ENCODE data around the gene ATF7.

Gene ATF7

GRCh38 chr12:53589915-53590314 is 36.3 kb downstream of the ATF7 start:
- H3K4me3 ChIP-seq (ENCODE audit: insufficient read depth, low read depth, low read length) = no peak overlapping the region
- H3K27me3 ChIP-seq (ENCODE audit: control insufficient read depth, insufficient read depth, low read length, poor library complexity, severe bottlenecking) = no peaks in the 10 kb centered on the region
- H3K4me1 ChIP-seq (ENCODE audit: control insufficient read depth, insufficient read depth, low read length) = peaks cover 12% of the 10 kb centered on the region
- H3K9me3 ChIP-seq (ENCODE audit: control insufficient read depth, low read length) = no peaks in the 10 kb centered on the region
- no peak overlapping the region for H3K27ac ChIP-seq (ENCODE audit: insufficient read depth, low read depth, low read length, poor library complexity, severe bottlenecking)
- WGBS, 2 experiments = 92 to 93% methylated on average over 4 of the region's 4 CpGs
- H3K36me3 ChIP-seq (ENCODE audit: control insufficient read depth, insufficient read depth, low read length) = no peaks in the 10 kb centered on the region

- H3K4me3 ChIP-seq (ENCODE audit: insufficient read depth, low read depth, low read length) = no peak overlapping the region
- H3K27me3 ChIP-seq (ENCODE audit: control insufficient read depth, insufficient read depth, low read length, poor library complexity, severe bottlenecking) = no peaks in the 10 kb centered on the region
- no peaks in the 10 kb centered on the region for H3K9me3 ChIP-seq (ENCODE audit: control insufficient read depth, low read length)
- no peak overlapping the region for H3K27ac ChIP-seq (ENCODE audit: insufficient read depth, low read depth, low read length, poor library complexity, severe bottlenecking)
- peaks cover 12% of the 10 kb centered on the region for H3K4me1 ChIP-seq (ENCODE audit: control insufficient read depth, insufficient read depth, low read length)
- no peaks in the 10 kb centered on the region for H3K36me3 ChIP-seq (ENCODE audit: control insufficient read depth, insufficient read depth, low read length)
- WGBS, 2 experiments = 93 to 98% methylated on average over 3 of the region's 3 CpGs
Observed at GRCh38 chr12:53589423-53589822, 36.8 kb downstream of the ATF7 start.

GRCh38 chr12:53588123-53588522 is 38.1 kb downstream of the ATF7 start:
- WGBS, 2 experiments = 88 to 92% methylated on average over 3 of the region's 3 CpGs
- no peak overlapping the region for H3K27ac ChIP-seq (ENCODE audit: insufficient read depth, low read depth, low read length, poor library complexity, severe bottlenecking)

GRCh38 chr12:53586745-53587144 is 39.4 kb downstream of the ATF7 start:
- Histone ChIP-seq H3K9me3 (ENCODE audit: control insufficient read depth, low read length) (no peaks in the 10 kb centered on the region), H3K4me1 (ENCODE audit: control insufficient read depth, insufficient read depth, low read length) (peaks cover 5% of the 10 kb centered on the region), H3K36me3 (ENCODE audit: control insufficient read depth, insufficient read depth, low read length) (no peaks in the 10 kb centered on the region), H3K4me3 (ENCODE audit: insufficient read depth, low read depth, low read length) (no peak overlapping the region), H3K27ac (ENCODE audit: insufficient read depth, low read depth, low read length, poor library complexity, severe bottlenecking) (no peak overlapping the region), H3K27me3 (ENCODE audit: control insufficient read depth, insufficient read depth, low read length, poor library complexity, severe bottlenecking) (no peaks in the 10 kb centered on the region)
- WGBS, 2 experiments = 91 to 92% methylated on average over 8 of the region's 8 CpGs

More at GRCh38 chr12:53588123-53588522, 38.1 kb downstream of the ATF7 start:
- Histone ChIP-seq H3K4me3 (ENCODE audit: insufficient read depth, low read depth, low read length) (no peak overlapping the region), H3K36me3 (ENCODE audit: control insufficient read depth, insufficient read depth, low read length) (no peaks in the 10 kb centered on the region), H3K9me3 (ENCODE audit: control insufficient read depth, low read length) (no peaks in the 10 kb centered on the region), H3K27me3 (ENCODE audit: control insufficient read depth, insufficient read depth, low read length, poor library complexity, severe bottlenecking) (no peaks in the 10 kb centered on the region), H3K4me1 (ENCODE audit: control insufficient read depth, insufficient read depth, low read length) (peaks cover 12% of the 10 kb centered on the region)

GRCh38 chr12:53585448-53586125 is 40.6 kb downstream of the ATF7 start:
- no peaks in the 10 kb centered on the region for H3K9me3 ChIP-seq (ENCODE audit: control insufficient read depth, low read length)
- H3K4me1 ChIP-seq (ENCODE audit: control insufficient read depth, insufficient read depth, low read length) = no peaks in the 10 kb centered on the region
- H3K36me3 ChIP-seq (ENCODE audit: control insufficient read depth, insufficient read depth, low read length) = no peaks in the 10 kb centered on the region
- H3K4me3 ChIP-seq (ENCODE audit: insufficient read depth, low read depth, low read length) = no peak overlapping the region
- 91% methylated on average over 2 of the region's 2 CpGs for WGBS, 2 experiments
- no peak overlapping the region for H3K27ac ChIP-seq (ENCODE audit: insufficient read depth, low read depth, low read length, poor library complexity, severe bottlenecking)
- H3K27me3 ChIP-seq (ENCODE audit: control insufficient read depth, insufficient read depth, low read length, poor library complexity, severe bottlenecking) = no peaks in the 10 kb centered on the region

GRCh38 chr12:53579545-53579955 is 46.6 kb downstream of the ATF7 start:
- no peaks in the 10 kb centered on the region for H3K4me1 ChIP-seq (ENCODE audit: control insufficient read depth, insufficient read depth, low read length)
- 91 to 95% methylated on average over 4 to 5 of the region's 5 CpGs for WGBS, 2 experiments
- H3K4me3 ChIP-seq (ENCODE audit: insufficient read depth, low read depth, low read length) = no peak overlapping the region
- H3K9me3 ChIP-seq (ENCODE audit: control insufficient read depth, low read length) = no peaks in the 10 kb centered on the region
- H3K36me3 ChIP-seq (ENCODE audit: control insufficient read depth, insufficient read depth, low read length) = no peaks in the 10 kb centered on the region
- no peaks in the 10 kb centered on the region for H3K27me3 ChIP-seq (ENCODE audit: control insufficient read depth, insufficient read depth, low read length, poor library complexity, severe bottlenecking)
- no peak overlapping the region for H3K27ac ChIP-seq (ENCODE audit: insufficient read depth, low read depth, low read length, poor library complexity, severe bottlenecking)

- Histone ChIP-seq H3K4me3 (ENCODE audit: insufficient read depth, low read depth, low read length) (no peak overlapping the region), H3K4me1 (ENCODE audit: control insufficient read depth, insufficient read depth, low read length) (no peaks in the 10 kb centered on the region), H3K27ac (ENCODE audit: insufficient read depth, low read depth, low read length, poor library complexity, severe bottlenecking) (no peak overlapping the region), H3K27me3 (ENCODE audit: control insufficient read depth, insufficient read depth, low read length, poor library complexity, severe bottlenecking) (no peaks in the 10 kb centered on the region), H3K36me3 (ENCODE audit: control insufficient read depth, insufficient read depth, low read length) (no peaks in the 10 kb centered on the region), H3K9me3 (ENCODE audit: control insufficient read depth, low read length) (no peaks in the 10 kb centered on the region)
- WGBS, 2 experiments = 88 to 91% methylated on average over 5 of the region's 5 CpGs
Observed at GRCh38 chr12:53578783-53579182, 47.4 kb downstream of the ATF7 start.

- no peaks in the 10 kb centered on the region for H3K4me1 ChIP-seq (ENCODE audit: control insufficient read depth, insufficient read depth, low read length)
- no peaks in the 10 kb centered on the region for H3K9me3 ChIP-seq (ENCODE audit: control insufficient read depth, low read length)
- no peak overlapping the region for H3K27ac ChIP-seq (ENCODE audit: insufficient read depth, low read depth, low read length, poor library complexity, severe bottlenecking)
- no peaks in the 10 kb centered on the region for H3K27me3 ChIP-seq (ENCODE audit: control insufficient read depth, insufficient read depth, low read length, poor library complexity, severe bottlenecking)
- H3K4me3 ChIP-seq (ENCODE audit: insufficient read depth, low read depth, low read length) = no peak overlapping the region
- no peaks in the 10 kb centered on the region for H3K36me3 ChIP-seq (ENCODE audit: control insufficient read depth, insufficient read depth, low read length)
- 92 to 93% methylated on average over 4 of the region's 4 CpGs for WGBS, 2 experiments
Observed at GRCh38 chr12:53577941-53578352, 48.2 kb downstream of the ATF7 start.

GRCh38 chr12:53575502-53576249 is 50.5 kb downstream of the ATF7 start:
- 94% methylated on average over 2 to 3 of the region's 3 CpGs for WGBS, 2 experiments
- Histone ChIP-seq H3K36me3 (ENCODE audit: control insufficient read depth, insufficient read depth, low read length) (no peaks in the 10 kb centered on the region), H3K4me3 (ENCODE audit: insufficient read depth, low read depth, low read length) (no peak overlapping the region), H3K27ac (ENCODE audit: insufficient read depth, low read depth, low read length, poor library complexity, severe bottlenecking) (no peak overlapping the region), H3K9me3 (ENCODE audit: control insufficient read depth, low read length) (no peaks in the 10 kb centered on the region), H3K4me1 (ENCODE audit: control insufficient read depth, insufficient read depth, low read length) (no peaks in the 10 kb centered on the region), H3K27me3 (ENCODE audit: control insufficient read depth, insufficient read depth, low read length, poor library complexity, severe bottlenecking) (no peaks in the 10 kb centered on the region)

GRCh38 chr12:53572134-53572758 is 53.9 kb downstream of the ATF7 start:
- Histone ChIP-seq H3K27me3 (ENCODE audit: control insufficient read depth, insufficient read depth, low read length, poor library complexity, severe bottlenecking) (no peaks in the 10 kb centered on the region), H3K4me3 (ENCODE audit: insufficient read depth, low read depth, low read length) (no peak overlapping the region), H3K27ac (ENCODE audit: insufficient read depth, low read depth, low read length, poor library complexity, severe bottlenecking) (no peak overlapping the region), H3K36me3 (ENCODE audit: control insufficient read depth, insufficient read depth, low read length) (no peaks in the 10 kb centered on the region), H3K9me3 (ENCODE audit: control insufficient read depth, low read length) (no peaks in the 10 kb centered on the region), H3K4me1 (ENCODE audit: control insufficient read depth, insufficient read depth, low read length) (no peaks in the 10 kb centered on the region)
- 92 to 96% methylated on average over 8 of the region's 8 CpGs for WGBS, 2 experiments
